ENCODE measurements around the gene ST6GALNAC1.
"Not testable (repeated sequence)": the region's sequence is repeated elsewhere in the genome, so short reads cannot be mapped to it uniquely, and the experiment has no call there.

ST6GALNAC1 gene

DNA sequence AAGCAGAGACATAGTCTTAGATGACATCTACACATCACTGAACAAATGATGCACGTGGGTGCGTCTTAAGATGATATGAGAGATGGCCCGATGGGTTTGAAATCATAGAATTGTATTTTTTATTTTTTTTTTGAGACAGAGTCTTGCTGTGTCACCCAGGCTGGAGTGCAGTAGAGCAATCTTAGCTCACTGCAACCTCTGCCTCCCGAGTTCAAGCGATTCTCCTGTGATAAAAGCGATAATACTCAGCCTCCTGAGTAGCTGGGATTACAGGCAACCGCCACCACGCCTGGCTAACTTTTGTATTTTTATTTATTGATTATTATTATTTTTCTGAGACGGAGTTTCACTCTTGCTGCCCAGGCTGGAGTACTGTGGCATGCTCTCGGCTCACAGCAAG, 5.3 kb downstream of the ST6GALNAC1 start:
- H3K4me3 ChIP-seq (replicated peaks in 1 of 2; ENCODE audit: low read depth in 2 of 2, low read length in 2 of 2) = no peak overlapping the region
- no peak for DNase-seq (ENCODE audit: low read depth in 2 of 2)
- TF ChIP-seq CTCF (IDR thresholded peaks at IDR 0.05; ENCODE audit: low read depth, low read length) = no peak

DNA sequence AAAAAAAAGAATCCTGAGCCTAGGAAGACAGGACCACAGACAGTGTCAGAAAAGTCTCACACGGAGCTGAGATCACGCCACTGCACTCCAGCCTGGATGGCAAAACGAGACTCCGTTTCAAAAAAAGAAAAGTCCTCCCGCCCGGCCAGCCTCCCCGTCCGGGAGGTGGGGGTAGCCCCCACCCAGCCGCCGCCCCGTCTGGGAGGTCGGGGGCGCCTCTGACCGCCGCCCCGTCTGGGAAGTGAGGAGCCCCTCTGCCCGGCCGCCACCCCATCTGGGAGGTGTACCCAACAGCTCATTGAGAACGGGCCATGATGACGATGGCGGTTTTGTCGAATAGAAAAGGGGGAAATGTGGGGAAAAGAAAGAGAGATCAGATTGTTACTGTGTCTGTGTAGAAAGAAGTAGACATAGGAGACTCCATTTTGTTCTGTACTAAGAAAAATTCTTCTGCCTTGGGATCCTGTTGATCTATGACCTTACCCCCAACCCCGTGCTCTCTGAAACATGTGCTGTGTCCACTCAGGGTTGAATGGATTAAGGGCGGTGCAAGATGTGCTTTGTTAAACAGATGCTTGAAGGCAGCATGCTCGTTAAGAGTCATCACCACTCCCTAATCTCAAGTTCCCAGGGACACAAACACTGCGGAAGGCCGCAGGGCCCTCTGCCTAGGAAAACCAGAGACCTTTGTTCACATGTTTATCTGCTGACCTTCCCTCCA, 6.9 kb downstream of the ST6GALNAC1 start:
- not testable (repeated sequence) for H3K4me3 ChIP-seq (replicated peaks in 1 of 2; ENCODE audit: low read depth in 2 of 2, low read length in 2 of 2); DNase-seq (ENCODE audit: low read depth in 2 of 2)

GRCh38 chr17:76635659-76636360, 7.7 kb downstream of the ST6GALNAC1 start:
- no peak overlapping the region for H3K4me3 ChIP-seq (replicated peaks in 1 of 2; ENCODE audit: low read depth in 2 of 2, low read length in 2 of 2)
- TF ChIP-seq CTCF (IDR thresholded peaks at IDR 0.05; ENCODE audit: low read depth, low read length) = no peak
- DNase-seq (ENCODE audit: low read depth in 2 of 2) = peak; percentile 25 to 38

DNA sequence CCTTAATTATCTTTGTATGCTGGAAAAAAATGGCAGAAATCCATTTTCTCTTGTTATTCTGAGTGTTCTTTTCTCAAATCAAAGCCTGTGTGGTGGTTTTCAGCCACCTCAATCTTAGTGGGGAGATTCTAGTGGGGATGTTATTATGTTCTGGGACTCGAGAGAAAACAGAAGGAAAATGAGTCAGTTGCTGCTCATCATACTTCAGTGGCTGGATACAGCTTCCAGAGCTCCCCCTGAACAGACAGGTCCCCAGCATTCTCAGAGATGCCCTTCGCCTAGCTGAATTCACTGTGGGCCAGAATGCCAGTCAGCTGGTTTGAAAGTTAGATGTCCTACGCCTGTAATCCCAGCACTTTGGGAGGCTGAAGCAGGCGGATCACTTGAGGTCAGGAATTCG, 8.5 kb downstream of the ST6GALNAC1 start:
- TF ChIP-seq CTCF (IDR thresholded peaks at IDR 0.05; ENCODE audit: low read depth, low read length) = no peak
- H3K4me3 ChIP-seq (replicated peaks in 1 of 2; ENCODE audit: low read depth in 2 of 2, low read length in 2 of 2) = no peak overlapping the region
- peak in 1 of 2 donors; percentile 41 for DNase-seq (ENCODE audit: low read depth in 2 of 2)

- no peak for TF ChIP-seq CTCF (IDR thresholded peaks at IDR 0.05; ENCODE audit: low read depth, low read length)
- H3K4me3 ChIP-seq (replicated peaks in 1 of 2; ENCODE audit: low read depth in 2 of 2, low read length in 2 of 2) = no peak overlapping the region
- DNase-seq (ENCODE audit: low read depth in 2 of 2) = no peak
These were observed 9.8 kb downstream of the ST6GALNAC1 start for GRCh38 chr17:76633628-76634328.

DNA sequence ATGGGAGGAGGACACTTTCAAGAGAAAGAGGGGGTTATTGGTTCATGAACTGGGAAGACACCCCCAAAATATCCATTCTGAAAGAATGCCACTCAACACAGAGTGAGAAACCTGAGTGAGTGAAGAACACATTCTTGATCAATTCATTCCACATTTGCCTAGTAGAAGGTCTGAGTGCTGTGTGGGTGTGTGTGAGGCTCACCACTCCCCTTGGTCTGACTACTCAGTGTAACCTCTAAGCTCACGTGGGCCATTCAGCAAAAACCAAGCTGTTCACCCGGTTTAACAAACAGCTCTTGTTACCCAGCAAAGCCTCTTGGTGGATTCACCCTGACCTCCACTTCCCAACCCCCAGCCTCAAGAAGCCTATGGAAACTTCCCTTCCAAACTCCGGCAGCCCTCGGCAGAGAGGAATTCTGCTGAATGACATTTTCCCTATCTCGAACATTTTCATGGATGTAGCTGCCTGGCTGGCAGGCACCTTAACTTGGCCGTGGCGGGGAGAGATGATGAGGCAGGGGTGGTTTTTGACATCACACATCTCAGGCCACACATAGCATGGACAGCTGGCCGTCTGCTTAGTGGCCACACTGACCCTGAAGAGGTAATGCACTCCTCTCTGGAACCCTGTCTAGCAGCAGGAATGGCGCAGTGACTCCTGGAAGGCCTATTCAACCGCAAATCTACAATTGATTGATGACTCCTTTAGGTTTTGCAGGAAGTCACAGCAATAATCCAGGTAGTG, 11.6 kb downstream of the ST6GALNAC1 start:
- no peak overlapping the region for H3K4me3 ChIP-seq (replicated peaks in 1 of 2; ENCODE audit: low read depth in 2 of 2, low read length in 2 of 2)
- no peak for TF ChIP-seq CTCF (IDR thresholded peaks at IDR 0.05; ENCODE audit: low read depth, low read length)
- DNase-seq (ENCODE audit: low read depth in 2 of 2) = no peak

All from cardiac fibroblast (primary cell).